Thyroid gland (tissue), 4 donors: ENCODE data around the gene CDCA5.

Experiments
- POLR2A ChIP-seq, 2 donors: fragments of 450-650 bp; IDR thresholded peaks; one replicate each; pipeline ENCODE4 v1.6.1; 2017; ENCODE audit warnings: antibody characterized with exemption in 2 of 2, mild to moderate bottlenecking in 2 of 2, moderate library complexity in 1 of 2
- TF ChIP-seq, protein P1 (sequence below), 6 experiments: fragments of 200-600 bp in 3 of 6; fragments of 450-650 bp in 3 of 6; sonication (generic) in 3 of 6; IDR thresholded peaks; one replicate each; pipeline ENCODE4 v1.5.1; 2016 to 2019; ENCODE audit warnings: antibody characterized with exemption in 6 of 6, mild to moderate bottlenecking in 2 of 6, inconsistent platforms in 1 of 6, moderate library complexity in 1 of 6

DNA sequence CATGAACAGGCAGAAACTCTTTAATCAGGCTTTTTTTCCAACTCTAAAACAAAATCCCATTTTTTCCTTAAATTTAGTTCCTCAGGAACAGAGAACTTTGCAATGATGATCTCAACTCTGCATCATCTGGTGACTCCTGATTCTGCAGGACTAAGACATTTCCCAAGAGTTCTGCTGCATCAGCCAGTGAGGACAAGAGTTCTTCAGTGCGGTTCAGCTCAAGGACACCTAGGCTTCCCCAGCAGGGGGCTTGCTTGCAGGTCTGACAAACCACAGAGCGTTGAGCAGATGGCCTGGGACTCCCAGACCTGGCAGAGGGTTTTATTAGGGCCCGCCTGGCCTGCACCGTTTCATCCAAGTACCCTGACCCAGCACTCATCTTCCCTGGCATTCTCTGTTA lies 6.4 kb downstream of the CDCA5 start:
- no peak for TF ChIP-seq POLR2A (IDR thresholded peaks at IDR 0.05)
- TF ChIP-seq, protein P1, sequence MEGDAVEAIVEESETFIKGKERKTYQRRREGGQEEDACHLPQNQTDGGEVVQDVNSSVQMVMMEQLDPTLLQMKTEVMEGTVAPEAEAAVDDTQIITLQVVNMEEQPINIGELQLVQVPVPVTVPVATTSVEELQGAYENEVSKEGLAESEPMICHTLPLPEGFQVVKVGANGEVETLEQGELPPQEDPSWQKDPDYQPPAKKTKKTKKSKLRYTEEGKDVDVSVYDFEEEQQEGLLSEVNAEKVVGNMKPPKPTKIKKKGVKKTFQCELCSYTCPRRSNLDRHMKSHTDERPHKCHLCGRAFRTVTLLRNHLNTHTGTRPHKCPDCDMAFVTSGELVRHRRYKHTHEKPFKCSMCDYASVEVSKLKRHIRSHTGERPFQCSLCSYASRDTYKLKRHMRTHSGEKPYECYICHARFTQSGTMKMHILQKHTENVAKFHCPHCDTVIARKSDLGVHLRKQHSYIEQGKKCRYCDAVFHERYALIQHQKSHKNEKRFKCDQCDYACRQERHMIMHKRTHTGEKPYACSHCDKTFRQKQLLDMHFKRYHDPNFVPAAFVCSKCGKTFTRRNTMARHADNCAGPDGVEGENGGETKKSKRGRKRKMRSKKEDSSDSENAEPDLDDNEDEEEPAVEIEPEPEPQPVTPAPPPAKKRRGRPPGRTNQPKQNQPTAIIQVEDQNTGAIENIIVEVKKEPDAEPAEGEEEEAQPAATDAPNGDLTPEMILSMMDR (IDR thresholded peaks at IDR 0.05) = no peak
